GM19035 (cell line): ENCODE results near the gene KRTAP5-5.
"Not testable (repeated sequence)": the region's sequence is repeated elsewhere in the genome, so short reads cannot be mapped to it uniquely, and the experiment has no call there.

Experiments
- ATAC-seq: cut with Tn5 transposase; IDR thresholded peaks from one replicate; pipeline ENCODE4 v1.9.1; 2021; ENCODE audit not compliant: unreplicated experiment

The KRTAP5-5 gene

DNA sequence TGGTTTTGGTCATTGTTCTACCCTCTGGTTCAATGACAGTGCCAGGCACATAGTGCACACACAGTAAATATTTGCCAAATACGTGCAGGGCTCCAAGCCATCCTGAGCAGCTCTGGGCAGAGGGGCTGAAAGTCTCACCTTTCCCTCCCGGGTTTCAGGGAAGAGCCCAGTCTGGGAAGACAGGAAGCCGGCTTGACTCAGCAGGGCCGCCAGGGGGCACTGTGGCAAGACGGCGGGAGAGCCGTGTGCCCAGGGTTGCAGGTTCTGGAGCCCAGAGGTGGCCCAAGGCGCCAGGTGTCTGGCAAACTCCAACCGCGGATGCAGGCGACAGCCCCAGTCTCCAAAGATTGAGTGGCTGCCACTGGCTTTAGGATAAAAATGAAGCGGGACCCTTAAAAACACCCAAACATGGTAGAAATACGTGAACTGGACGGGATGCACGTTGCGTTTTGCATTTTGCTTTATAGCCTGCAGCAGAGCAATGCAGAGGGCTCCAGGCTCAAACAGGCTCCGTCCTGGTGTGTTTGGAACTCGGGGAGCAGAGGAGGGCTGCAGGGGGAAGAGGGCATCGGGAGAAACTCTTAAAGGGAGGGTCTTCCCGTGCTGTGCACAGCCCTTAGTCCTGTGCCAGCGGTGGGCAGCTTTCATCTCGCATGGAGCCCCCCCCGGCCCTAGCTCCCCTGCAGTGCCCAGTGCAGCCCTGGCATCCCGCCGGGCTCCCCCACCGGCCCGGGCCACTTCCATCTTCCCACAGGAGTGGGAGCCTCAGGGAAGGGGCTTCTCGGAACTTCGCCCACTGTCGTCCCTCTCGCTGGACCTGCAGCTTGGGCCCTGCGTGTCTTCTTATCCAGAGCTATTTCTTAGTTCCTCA lies 10.7 kb downstream of the KRTAP5-5 start:
- no peak for ATAC-seq

- no peak for ATAC-seq
These were observed 11.5 kb downstream of the KRTAP5-5 start for GRCh38 chr11:1641096-1641495.

DNA sequence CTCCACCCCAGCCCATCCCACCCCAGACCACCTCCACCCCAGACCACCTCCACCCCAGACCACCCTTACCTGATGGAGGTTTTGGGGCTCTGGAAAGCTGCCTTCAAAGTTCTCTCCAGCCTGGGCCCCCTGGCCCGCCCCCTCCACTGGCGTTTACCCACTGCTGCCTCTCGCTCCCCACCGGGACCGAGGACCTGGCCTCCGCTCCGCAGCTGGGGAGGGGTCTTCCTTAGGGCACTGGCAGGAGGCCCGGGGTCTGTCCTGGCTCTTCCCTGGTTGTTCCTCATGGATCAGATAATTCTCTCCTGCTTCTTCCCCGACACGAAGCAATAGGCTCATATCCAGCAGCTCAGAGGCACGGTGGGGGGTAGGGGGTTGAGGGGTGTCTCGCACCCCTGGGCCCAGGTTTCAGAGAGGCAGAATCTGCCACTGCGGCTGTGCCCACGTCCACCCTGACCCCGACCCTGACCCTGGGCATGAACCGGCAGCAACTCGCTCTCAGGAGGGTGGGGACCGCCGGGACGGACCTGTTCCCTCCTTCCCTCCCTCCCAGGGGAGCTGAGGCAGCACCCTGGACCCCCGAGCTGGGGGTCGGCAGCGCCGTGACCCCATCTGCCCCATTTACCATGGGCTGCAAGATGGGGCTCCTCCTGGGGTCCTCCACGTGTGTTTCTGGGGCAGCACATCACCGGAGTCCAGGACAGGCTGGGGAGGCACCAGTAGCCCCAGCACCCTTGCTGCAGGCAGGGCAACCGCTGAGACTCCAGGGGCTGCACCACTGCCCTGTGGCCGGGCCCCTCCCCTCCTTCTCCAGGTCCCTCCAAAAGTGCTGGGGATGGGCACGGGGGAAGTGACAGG lies 12.9 kb downstream of the KRTAP5-5 start:
- ATAC-seq: no peak

GRCh38 chr11:1643146-1643690 lies 13.6 kb downstream of the KRTAP5-5 start:
- no peak for ATAC-seq

- ATAC-seq: no peak
These were observed 15.2 kb downstream of the KRTAP5-5 start for GRCh38 chr11:1644601-1645356.

GRCh38 chr11:1645357-1645821 lies 15.8 kb downstream of the KRTAP5-5 start:
- ATAC-seq: no peak

DNA sequence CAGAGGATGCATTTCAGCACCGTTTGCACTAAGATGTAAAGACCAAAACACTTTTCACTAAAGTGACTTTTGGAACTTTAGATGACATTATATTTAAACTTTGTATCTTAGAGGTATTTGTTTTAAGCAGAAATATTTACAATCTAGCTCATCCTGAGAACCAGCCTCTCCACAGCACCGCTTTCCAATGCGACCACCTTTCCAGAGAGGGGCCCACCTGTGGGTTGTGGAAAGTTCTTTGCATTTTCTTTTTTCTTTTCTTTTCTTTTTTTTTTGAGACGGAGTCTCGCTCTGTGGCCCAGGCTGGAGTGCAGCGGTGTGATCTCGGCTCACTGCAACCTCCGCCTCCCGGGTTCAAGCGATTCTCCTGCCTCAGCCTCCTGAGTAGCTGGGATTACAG lies 17.0 kb downstream of the KRTAP5-5 start:
- ATAC-seq: not testable (repeated sequence)

DNA sequence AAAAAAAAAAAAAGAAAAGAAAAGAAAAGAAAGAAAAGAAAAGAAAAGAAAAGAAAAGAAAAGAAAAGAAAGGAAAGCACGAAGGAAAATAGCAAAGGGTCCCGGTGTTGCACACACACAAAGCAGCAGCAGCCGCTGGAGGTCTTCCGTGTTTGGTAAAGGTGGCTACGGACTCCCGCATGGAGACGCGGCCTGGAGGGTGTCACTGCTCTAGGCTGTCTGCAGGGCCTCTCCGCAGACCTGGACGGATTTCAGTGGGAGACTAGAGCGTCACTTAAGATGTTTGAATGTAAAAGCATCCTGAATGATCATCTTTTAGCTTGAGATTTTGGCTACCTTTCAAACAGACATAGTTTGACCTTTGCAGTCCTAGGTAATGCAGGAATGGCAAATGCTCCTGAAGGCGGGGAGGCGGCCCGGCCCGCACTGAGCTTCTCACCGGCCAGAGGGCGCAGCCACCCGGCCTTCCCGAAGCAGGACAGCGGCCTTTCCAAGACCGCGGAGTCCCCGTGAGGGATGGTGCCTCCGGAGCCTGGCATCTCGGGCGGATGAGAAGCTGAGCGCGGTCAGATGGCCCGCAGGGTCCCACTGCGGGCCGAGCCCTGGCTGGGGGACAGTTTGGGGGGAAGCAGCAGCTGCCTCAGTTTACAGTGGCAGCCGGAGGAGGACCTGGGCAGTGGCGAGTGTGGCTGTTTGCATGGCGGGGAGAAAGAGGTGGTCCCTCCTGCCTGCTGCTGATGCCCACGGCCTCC lies 18.5 kb downstream of the KRTAP5-5 start:
- no peak for ATAC-seq

GRCh38 chr11:1648653-1649420 lies 19.3 kb downstream of the KRTAP5-5 start:
- ATAC-seq: no peak

GRCh38 chr11:1650034-1650917 lies 20.7 kb downstream of the KRTAP5-5 start:
- ATAC-seq: no peak

- no peak for ATAC-seq
These were observed 21.3 kb downstream of the KRTAP5-5 start for GRCh38 chr11:1650918-1651262.

- no peak for ATAC-seq
These were observed 21.9 kb downstream of the KRTAP5-5 start for GRCh38 chr11:1651411-1651980.

- ATAC-seq: no peak
These were observed 22.5 kb downstream of the KRTAP5-5 start for GRCh38 chr11:1652026-1652425.

GRCh38 chr11:1652442-1652770 lies 22.8 kb downstream of the KRTAP5-5 start:
- ATAC-seq: no peak

GRCh38 chr11:1652771-1653540 lies 23.4 kb downstream of the KRTAP5-5 start:
- ATAC-seq: no peak

GRCh38 chr11:1653541-1654387 lies 24.2 kb downstream of the KRTAP5-5 start:
- no peak for ATAC-seq
